HL-60 (cell line): Measurements from ENCODE around the gene FAM13C.

Source experiments
- CTCF ChIP-seq: IDR thresholded peaks from one replicate; pipeline ENCODE4 v1.5.1; 2011; ENCODE audit warnings: low read length, control low read depth, inconsistent platforms; ENCODE audit not compliant: insufficient read depth
- POLR2AphosphoS5 ChIP-seq: IDR thresholded peaks from 2 replicates; pipeline ENCODE4 v1.6.1; 2012; ENCODE audit warnings: low read depth
- REST ChIP-seq: IDR thresholded peaks from 2 replicates; pipeline ENCODE4 v1.6.1; 2012; ENCODE audit warnings: low read depth; ENCODE audit not compliant: insufficient replicate concordance
- SPI1 ChIP-seq: IDR thresholded peaks from 2 replicates; pipeline ENCODE4 v1.6.1; 2012; ENCODE audit warnings: low read depth, mild to moderate bottlenecking, borderline replicate concordance

- TF ChIP-seq SPI1, result no peak
- TF ChIP-seq CTCF, result no peak
- TF ChIP-seq REST, result no peak
- TF ChIP-seq POLR2AphosphoS5, result no peak
These were observed 57.7 kb downstream of the FAM13C start for GRCh38 chr10:59304521-59305097.
